OCI-LY3 (cell line): ENCODE results near the gene PHF10.

Source experiments
- H2AFZ ChIP-seq: fragments of 200-600, 300-600 bp; shearing (Covaris generic); 2 replicates; pipeline ENCODE4 v1.6.0; 2014; ENCODE audit warnings: antibody characterized with exemption, low read depth, low read length
- H3K27ac ChIP-seq: fragments of 200-600, 300-600 bp; sonication (generic); 2 replicates; pipeline ENCODE4 v1.5.1; 2014; ENCODE audit warnings: mild to moderate bottlenecking, low read length, moderate library complexity, mixed read lengths
- H3K27me3 ChIP-seq: fragments of 200-600, 300-600 bp; sonication (generic); 2 replicates; pipeline ENCODE4 v1.6.1; 2014; ENCODE audit warnings: low read depth, low read length, mixed read lengths
- H3K36me3 ChIP-seq: fragments of 200-600, 300-600 bp; sonication (generic); replicated peaks from 2 replicates; pipeline ENCODE3; 2014; ENCODE audit warnings: low read depth, low read length, mixed read lengths
- H3K4me1 ChIP-seq: fragments of 300-600, 200-600 bp; sonication (generic); 2 replicates; pipeline ENCODE4 v1.6.1; 2014; ENCODE audit warnings: low read length, mixed read lengths
- H3K4me2 ChIP-seq: fragments of 200-600, 300-600 bp; sonication (generic); 2 replicates; pipeline ENCODE4 v1.6.1; 2014; ENCODE audit warnings: low read length, mixed read lengths
- H3K4me3 ChIP-seq: fragments of 300-600, 200-600 bp; sonication (generic); 2 replicates; pipeline ENCODE4 v1.5.1; 2014; ENCODE audit warnings: antibody characterized with exemption, mild to moderate bottlenecking, low read length, moderate library complexity
- H3K79me2 ChIP-seq: fragments of 300-600, 200-600 bp; shearing (Covaris generic); 2 replicates; pipeline ENCODE4 v1.6.1; 2014; ENCODE audit warnings: mild to moderate bottlenecking, low read length, mixed read lengths
- H3K9ac ChIP-seq: fragments of 300-600, 200-600 bp; shearing (Covaris generic); 2 replicates; pipeline ENCODE4 v1.6.0; 2014; ENCODE audit warnings: mild to moderate bottlenecking, low read length, moderate library complexity
- H3K9me3 ChIP-seq: fragments of 200-600, 300-600 bp; shearing (Covaris generic); 2 replicates; pipeline ENCODE4 v1.6.1; 2014; ENCODE audit warnings: low read length, mixed read lengths; ENCODE audit not compliant: insufficient read depth
- H4K20me1 ChIP-seq: fragments of 200-600, 300-600 bp; sonication (generic); 2 replicates; pipeline ENCODE4 v1.6.1; 2016; ENCODE audit warnings: low read length, mixed read lengths; ENCODE audit not compliant: insufficient read depth
- EZH2phosphoT487 ChIP-seq: fragments of 200-600 bp; shearing (Covaris generic); IDR thresholded peaks from 2 replicates; pipeline ENCODE4 v1.6.1; 2018; ENCODE audit warnings: antibody characterized with exemption, mixed run types, low read depth
- TF ChIP-seq, protein P1 (sequence below): fragments of 200-600, 300-600 bp; sonication (generic); IDR thresholded peaks from 2 replicates; pipeline ENCODE4 v1.5.1; 2014; ENCODE audit warnings: antibody characterized with exemption, low read length, low read depth

The PHF10 gene

GRCh38 chr6:169689287-169689686 is 35.0 kb downstream of the PHF10 start:
- Histone ChIP-seq H3K27ac (no peak overlapping the region), H3K9me3 (0 out of 2 replicates have a peak, but pooled peaks cover 2% of the 10 kb centered on the region), H3K4me3 (no peak overlapping the region), H3K9ac (no peak overlapping the region), H3K4me2 (no peak overlapping the region), H3K79me2 (no peaks in the 10 kb centered on the region), H3K27me3 (no peaks in the 10 kb centered on the region), H4K20me1 (no peaks in the 10 kb centered on the region), H3K36me3 (peaks cover 29% of the 10 kb centered on the region), H3K4me1 (no peaks in the 10 kb centered on the region), H2AFZ (no peak overlapping the region)
- TF ChIP-seq, protein P1, sequence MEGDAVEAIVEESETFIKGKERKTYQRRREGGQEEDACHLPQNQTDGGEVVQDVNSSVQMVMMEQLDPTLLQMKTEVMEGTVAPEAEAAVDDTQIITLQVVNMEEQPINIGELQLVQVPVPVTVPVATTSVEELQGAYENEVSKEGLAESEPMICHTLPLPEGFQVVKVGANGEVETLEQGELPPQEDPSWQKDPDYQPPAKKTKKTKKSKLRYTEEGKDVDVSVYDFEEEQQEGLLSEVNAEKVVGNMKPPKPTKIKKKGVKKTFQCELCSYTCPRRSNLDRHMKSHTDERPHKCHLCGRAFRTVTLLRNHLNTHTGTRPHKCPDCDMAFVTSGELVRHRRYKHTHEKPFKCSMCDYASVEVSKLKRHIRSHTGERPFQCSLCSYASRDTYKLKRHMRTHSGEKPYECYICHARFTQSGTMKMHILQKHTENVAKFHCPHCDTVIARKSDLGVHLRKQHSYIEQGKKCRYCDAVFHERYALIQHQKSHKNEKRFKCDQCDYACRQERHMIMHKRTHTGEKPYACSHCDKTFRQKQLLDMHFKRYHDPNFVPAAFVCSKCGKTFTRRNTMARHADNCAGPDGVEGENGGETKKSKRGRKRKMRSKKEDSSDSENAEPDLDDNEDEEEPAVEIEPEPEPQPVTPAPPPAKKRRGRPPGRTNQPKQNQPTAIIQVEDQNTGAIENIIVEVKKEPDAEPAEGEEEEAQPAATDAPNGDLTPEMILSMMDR: no peak
- no peak for TF ChIP-seq EZH2phosphoT487

- Histone ChIP-seq H3K27ac (no peak overlapping the region), H3K36me3 (peaks cover 47% of the 10 kb centered on the region), H3K27me3 (no peaks in the 10 kb centered on the region), H2AFZ (no peak overlapping the region), H3K9ac (no peak overlapping the region), H3K9me3 (0 out of 2 replicates have a peak, but pooled peaks cover 2% of the 10 kb centered on the region), H3K79me2 (no peaks in the 10 kb centered on the region), H3K4me3 (no peak overlapping the region), H4K20me1 (no peaks in the 10 kb centered on the region), H3K4me2 (no peak overlapping the region), H3K4me1 (no peaks in the 10 kb centered on the region)
- TF ChIP-seq, protein P1: no peak
- TF ChIP-seq EZH2phosphoT487: no peak
Observed at GRCh38 chr6:169685860-169686259, 38.4 kb downstream of the PHF10 start.

- Histone ChIP-seq H3K9ac (no peak overlapping the region), H2AFZ (no peak overlapping the region), H3K4me1 (no peaks in the 10 kb centered on the region), H3K4me2 (no peak overlapping the region), H3K4me3 (no peak overlapping the region), H4K20me1 (no peaks in the 10 kb centered on the region), H3K9me3 (0 out of 2 replicates have a peak, but pooled peaks cover 2% of the 10 kb centered on the region), H3K27ac (no peak overlapping the region), H3K27me3 (no peaks in the 10 kb centered on the region), H3K36me3 (peaks cover 51% of the 10 kb centered on the region), H3K79me2 (no peaks in the 10 kb centered on the region)
- TF ChIP-seq, protein P1: no peak
- no peak for TF ChIP-seq EZH2phosphoT487
Observed at GRCh38 chr6:169684056-169684455, 40.2 kb downstream of the PHF10 start.

DNA sequence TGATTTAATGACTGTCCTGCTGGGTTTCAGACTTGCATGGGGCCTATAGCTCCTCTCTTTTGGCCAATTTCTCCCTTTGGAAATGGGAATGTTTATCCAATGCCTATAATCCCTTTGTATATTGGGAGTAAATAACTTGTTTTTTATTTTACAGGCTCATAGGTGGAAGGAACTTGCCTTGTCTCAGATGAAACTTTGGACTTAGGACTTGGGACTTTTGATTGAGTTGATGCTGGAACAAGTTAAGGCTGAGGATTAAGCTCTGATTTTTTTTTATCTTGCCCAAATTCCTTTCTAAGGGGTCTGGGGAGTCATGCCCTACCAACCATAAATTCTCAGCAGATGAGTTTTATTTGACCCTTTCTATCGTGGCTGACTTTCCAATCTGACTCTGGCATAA is 46.0 kb downstream of the PHF10 start:
- H3K27me3 ChIP-seq: no peaks in the 10 kb centered on the region
- no peaks in the 10 kb centered on the region for H4K20me1 ChIP-seq
- no peaks in the 10 kb centered on the region for H3K79me2 ChIP-seq
- no peaks in the 10 kb centered on the region for H3K9me3 ChIP-seq
- H3K27ac ChIP-seq: no peak overlapping the region
- TF ChIP-seq EZH2phosphoT487: no peak
- TF ChIP-seq, protein P1: no peak
- H3K4me3 ChIP-seq: no peak overlapping the region
- no peaks in the 10 kb centered on the region for H3K4me1 ChIP-seq
- H3K9ac ChIP-seq: no peak overlapping the region
- no peak overlapping the region for H2AFZ ChIP-seq
- H3K4me2 ChIP-seq: no peak overlapping the region
- H3K36me3 ChIP-seq: peaks cover 22% of the 10 kb centered on the region
